ENCODE data around the gene C3orf20.

Gene C3orf20

DNA sequence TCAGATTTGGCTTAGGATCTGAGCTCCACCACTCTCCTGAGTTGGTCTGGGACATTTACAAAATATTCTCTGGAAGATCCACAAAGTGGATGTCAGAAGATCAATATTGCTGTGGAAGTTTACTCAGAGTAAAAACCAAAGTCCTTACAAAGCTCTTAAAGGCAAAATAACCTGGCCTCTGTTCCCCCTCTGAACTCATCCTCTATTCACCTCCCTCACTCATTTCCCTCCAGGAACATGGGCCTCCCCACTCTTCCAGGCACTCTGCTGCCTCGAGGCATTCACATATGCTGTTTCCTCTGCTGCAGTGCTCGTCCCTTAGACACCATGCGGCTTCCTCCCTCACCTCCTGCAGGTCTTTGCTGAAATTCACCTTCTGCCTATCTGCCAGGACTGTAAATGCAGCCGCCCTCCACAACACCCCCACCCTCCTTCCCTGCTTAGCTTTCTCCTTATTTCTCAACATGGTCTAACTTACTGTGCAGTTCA, 42.5 kb upstream of the C3orf20 start:
- FAIRE-seq (no peak), DNase-seq (ENCODE audit: insufficient read length, low spot score) (no peak)
- TF ChIP-seq, protein P1, sequence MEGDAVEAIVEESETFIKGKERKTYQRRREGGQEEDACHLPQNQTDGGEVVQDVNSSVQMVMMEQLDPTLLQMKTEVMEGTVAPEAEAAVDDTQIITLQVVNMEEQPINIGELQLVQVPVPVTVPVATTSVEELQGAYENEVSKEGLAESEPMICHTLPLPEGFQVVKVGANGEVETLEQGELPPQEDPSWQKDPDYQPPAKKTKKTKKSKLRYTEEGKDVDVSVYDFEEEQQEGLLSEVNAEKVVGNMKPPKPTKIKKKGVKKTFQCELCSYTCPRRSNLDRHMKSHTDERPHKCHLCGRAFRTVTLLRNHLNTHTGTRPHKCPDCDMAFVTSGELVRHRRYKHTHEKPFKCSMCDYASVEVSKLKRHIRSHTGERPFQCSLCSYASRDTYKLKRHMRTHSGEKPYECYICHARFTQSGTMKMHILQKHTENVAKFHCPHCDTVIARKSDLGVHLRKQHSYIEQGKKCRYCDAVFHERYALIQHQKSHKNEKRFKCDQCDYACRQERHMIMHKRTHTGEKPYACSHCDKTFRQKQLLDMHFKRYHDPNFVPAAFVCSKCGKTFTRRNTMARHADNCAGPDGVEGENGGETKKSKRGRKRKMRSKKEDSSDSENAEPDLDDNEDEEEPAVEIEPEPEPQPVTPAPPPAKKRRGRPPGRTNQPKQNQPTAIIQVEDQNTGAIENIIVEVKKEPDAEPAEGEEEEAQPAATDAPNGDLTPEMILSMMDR (IDR thresholded peaks at IDR 0.05; ENCODE audit: insufficient read depth, missing control alignments), result no peak

DNA sequence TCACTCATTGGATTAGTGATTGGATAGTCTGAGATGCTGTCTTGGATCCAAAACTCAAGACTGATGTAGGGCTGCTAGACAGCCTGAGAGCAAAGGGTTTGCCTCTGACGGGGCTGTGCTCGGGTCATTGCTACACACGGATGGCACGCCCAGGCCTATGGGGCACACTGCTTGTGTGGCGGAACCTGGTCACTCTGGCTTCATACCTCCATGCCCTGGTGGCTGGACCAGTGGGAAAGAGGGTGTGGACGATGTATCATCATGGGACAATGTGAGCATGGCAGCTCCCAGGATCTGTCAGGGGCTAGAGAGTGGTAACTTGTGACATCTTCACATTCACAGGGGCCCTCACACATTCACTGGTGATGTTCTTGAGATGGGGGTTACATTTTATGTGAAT, 41.5 kb upstream of the C3orf20 start:
- TF ChIP-seq, protein P1 (IDR thresholded peaks at IDR 0.05; ENCODE audit: insufficient read depth, missing control alignments), result no peak
- FAIRE-seq (no peak), DNase-seq (ENCODE audit: insufficient read length, low spot score) (no peak)

DNA sequence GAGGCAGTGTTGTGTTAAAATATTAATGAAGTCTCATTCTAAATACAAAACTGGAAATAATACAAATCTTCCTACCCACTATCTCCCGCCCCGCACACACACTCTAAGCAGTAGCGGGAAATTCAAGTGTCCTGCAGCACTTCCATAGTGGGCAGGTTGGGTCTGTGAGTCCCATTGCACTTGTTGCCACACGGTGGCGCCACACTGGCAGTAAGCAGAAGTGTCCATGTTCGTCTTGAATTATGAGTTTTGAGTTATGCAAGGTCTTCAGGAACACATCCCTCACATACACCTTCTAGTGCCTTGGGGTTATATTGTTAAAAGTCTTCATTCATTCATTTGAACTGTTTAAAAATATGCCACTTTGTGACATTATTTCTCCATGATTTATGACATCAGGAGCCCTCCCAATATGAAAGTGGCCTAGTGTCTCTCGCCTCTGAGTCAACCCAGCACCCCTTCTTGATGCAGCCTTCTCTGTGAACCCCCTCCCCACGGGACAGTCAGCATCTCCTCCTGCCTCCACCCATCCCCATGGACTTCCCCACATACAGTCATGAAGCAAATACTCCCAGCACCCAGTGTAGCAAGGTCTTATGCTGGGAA, 41.0 kb upstream of the C3orf20 start:
- FAIRE-seq, result no peak
- TF ChIP-seq, protein P1 (IDR thresholded peaks at IDR 0.05; ENCODE audit: insufficient read depth, missing control alignments), result peak; percentile 76
- DNase-seq (ENCODE audit: insufficient read length, low spot score), result peak; percentile 37

DNA sequence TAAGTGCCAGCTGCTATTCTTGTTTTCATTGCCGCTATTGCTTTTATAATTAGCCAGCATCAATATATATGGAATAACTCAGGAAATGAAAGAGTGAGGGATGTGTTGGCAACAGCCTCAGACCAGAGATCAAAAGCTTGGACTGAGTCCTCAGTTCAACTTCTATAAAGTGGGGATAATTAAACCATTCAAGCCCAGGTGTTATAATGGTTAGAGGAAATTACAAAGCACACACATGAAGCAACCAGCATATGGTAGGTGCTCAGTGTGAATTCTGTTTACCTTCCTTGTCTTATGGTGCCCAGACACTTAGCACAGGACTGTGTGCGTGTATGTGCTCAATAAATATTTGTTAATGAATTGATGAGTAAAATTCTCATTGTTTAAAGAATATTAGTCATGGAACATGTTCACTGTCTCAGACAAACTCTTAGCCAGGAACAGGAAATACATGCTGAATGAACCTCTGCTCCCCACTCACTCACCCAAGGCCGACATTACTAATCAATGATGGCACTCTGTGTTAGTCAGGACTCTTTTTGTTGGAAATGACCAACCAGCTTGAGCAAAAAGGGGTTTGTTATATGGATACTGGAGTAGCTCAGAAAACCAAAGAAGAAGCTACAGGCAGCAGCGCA, 40.1 kb upstream of the C3orf20 start:
- TF ChIP-seq, protein P1 (IDR thresholded peaks at IDR 0.05; ENCODE audit: insufficient read depth, missing control alignments), result no peak
- DNase-seq (ENCODE audit: insufficient read length, low spot score), result no peak
- no peak for FAIRE-seq

DNA sequence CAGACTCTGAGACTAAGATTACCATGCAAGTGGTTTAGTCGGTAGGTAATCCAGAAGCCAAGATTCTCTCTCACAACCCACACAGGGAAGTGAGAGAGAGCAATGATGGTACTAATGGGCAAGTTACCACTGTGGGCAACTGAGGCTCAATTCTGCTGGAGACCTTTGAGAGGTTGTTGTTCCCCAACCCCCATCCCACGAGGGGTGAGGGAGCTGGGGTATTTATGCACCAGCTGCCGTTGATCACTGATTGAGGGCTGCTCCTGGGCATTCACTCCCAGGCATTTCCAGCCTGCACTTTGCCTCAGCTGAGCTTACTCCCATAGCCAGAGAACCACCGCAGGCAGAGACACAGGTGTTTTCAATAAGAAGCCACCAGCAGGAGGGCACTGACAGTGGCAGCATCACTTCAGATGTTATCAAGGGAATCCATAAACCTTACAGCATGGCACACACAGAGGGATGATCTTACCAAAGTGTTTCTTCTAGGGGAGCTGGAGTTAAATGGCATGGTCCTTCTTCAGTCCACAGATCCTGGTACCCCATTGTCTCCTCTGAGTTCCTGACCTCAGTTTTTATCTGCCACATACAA, 38.3 kb upstream of the C3orf20 start:
- TF ChIP-seq, protein P1 (IDR thresholded peaks at IDR 0.05; ENCODE audit: insufficient read depth, missing control alignments), result no peak
- FAIRE-seq (no peak), DNase-seq (ENCODE audit: insufficient read length, low spot score) (no peak)

DNA sequence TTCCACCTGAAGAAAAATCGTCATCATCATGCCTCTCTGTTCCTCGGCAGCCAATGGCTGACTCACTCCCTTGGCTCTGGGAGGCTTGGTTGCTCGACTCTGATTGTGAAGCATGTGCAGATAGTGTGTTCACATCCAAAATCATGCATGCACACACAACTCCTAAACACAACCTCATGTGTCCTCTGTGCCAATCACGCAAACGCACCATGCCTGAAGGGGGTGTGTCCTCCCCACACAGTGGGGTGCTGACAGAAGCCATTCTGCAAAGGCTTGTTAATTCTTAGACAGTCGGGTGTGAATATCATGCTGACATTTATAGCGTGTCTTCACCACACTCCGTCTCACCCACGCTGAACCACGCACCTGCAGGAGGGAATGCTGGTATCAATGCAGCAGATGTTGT, 34.8 kb upstream of the C3orf20 start:
- TF ChIP-seq, protein P1 (IDR thresholded peaks at IDR 0.05; ENCODE audit: insufficient read depth, missing control alignments), result no peak
- FAIRE-seq, result no peak
- DNase-seq (ENCODE audit: insufficient read length, low spot score), result no peak

DNA sequence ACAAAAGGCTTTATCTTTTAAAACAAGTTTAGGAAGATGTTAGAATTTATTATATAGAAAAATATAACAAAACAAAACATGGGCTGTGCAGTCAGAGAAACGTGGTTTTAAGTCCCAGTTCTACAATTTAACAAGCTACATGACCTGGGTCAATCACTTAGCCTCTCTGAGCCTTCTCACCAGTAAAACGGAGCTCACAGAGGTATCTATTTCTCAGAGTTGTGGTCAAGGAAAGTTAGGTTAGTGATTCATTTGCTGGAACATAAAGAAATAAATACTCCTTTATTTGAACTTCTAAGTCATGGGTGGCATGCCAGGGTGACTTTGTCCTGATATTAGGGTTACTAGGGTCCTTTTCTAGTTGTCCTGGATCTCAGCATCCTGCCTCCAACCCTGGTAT, 34.2 kb upstream of the C3orf20 start:
- FAIRE-seq (no peak), DNase-seq (ENCODE audit: insufficient read length, low spot score) (no peak)
- TF ChIP-seq, protein P1 (IDR thresholded peaks at IDR 0.05; ENCODE audit: insufficient read depth, missing control alignments), result no peak
